ENCODE results near the gene NLN.
"Not testable (repeated sequence)": the region's sequence is repeated elsewhere in the genome, so short reads cannot be mapped to it uniquely, and the experiment has no call there.

Gene NLN

DNA sequence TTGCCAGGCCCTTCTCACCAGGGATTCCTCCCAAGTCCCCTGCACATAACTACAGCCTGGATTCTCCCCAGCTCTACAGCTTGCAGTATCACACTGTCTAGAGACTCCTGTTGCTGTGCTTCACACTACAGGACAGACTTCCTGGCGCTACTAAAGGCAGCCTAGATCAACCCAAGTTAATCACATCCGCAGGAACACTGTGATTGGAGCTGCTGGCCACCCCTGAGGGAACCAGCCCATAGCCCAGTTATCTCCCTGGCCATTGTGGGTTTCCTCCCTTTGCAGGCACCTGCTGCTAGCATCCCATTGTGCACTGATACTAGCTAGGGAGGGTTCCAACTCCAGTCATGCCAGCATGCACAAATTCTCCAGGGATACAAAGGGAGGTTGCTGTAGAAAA lies 53.5 kb downstream of the NLN start:
- DNase-seq = no peak

DNA sequence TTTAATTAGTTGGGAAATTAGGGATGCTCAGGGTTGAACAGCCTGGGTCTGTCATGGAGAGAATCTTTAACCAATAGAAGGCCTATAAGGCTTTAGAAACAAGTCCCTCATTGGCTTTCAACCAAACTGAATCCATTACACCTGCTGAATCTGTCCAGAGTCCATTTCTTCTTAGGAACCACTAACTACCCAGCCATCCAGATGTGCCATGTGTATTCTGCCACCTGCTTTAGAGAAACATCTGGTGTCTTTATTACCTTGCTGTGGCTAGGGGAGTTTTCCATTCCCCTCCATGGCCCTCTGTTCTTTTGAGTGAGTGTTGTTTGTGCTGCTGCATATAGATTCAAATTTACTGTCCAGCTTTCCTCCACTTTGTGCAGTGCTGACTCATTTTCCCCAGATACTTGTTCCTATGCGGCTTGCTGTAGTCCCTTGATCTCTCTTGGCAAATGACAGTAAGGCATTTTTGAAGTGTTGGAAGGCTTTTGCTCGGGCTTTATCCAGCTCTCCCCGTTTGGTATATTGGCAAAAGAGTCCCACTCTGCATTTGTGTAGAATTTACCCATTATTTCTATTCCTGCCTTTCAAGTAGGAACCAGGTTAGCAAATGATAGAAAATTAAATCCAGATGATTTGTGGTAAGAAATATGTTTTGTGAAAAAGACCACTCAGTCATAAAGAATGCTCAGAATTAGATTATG lies 54.6 kb downstream of the NLN start:
- peak; percentile 56 for DNase-seq

DNA sequence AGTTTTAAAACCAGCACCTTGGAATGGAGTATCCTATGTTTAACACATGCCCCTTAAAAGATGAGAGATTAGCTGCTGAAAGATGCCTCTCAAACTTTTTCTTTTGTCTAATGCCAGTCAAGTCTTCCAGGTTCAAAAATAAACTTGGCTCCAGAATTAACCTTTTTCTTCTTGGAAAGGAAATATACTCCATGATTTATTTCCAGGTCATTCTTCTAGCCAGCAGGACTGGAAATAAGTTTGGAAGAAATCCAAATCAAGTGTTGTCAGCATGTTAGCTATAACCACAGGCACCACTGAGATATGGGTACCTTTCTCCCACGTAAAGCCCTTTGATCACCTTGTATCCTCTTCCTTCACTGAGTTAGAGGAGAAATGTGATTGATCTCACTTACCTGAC lies 56.1 kb downstream of the NLN start:
- DNase-seq = no peak

DNA sequence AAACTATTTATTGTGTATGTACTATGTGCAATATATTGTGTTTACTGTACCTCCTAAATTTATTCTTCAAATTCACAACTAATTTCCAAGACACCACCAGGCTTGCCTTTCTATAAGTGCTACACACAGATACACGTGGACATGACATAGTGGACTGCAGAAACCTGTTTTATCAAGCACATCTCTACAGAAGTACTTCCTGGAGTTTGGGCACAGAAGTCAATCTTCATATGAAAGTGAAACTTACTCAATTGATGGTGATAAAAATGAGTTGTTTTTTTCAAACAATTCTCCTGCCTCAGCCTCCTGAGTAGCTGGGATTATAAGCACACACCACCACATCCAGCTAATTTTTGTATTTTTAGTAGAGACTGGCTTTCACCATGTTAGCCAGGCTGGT lies 57.6 kb downstream of the NLN start:
- no peak for DNase-seq

DNA sequence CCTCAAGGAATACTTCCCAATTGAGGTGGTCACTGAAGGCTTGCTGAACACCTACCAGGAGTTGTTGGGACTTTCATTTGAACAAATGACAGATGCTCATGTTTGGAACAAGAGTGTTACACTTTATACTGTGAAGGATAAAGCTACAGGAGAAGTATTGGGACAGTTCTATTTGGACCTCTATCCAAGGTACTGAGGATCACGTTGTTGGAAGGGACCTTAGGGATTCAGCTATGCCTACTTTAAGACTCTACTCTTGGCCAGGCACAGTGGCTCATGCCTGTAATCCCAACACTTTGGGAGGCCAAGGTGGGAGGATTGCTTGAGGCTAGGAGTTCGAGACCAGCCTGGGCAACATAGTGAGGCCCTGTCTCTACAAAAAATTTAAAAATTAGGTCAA lies 66.3 kb downstream of the NLN start:
- DNase-seq = not testable (repeated sequence)

DNA sequence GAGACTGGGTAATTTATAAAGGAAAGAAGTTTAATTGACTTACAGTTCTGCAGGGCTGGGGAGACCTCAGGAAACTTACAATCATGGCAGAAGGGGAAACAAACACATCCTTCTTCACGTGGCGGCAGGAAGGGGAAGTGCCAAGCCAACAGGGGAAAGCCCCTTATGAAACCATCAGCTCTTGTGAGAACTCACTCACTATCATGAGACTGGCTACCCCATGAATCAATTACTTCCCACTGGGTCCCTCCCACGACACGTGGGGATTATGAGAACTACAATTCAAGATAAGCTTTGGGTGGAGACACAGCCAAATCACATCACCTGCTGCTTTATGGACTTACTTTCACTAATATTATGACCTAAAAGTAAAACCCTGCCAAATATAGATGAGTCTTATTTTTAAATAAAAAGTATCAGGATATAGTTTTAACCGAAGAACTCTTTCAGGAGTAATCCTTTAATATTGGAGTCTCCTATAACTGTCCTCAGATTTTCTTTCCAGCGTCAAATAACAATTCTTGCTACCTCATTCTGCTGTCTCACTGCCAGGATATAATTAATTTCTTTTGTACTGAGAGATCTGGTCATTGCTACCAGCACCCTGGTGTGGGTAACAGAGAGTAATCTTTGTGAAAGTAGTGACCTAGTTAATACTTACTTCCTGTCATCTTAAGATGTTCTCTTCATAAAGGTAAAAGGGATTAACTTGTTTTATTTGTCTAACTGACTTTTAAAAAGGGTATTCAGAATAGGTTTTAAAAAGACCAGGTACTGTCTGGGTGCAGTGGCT lies 68.6 kb downstream of the NLN start:
- DNase-seq = no peak

DNA sequence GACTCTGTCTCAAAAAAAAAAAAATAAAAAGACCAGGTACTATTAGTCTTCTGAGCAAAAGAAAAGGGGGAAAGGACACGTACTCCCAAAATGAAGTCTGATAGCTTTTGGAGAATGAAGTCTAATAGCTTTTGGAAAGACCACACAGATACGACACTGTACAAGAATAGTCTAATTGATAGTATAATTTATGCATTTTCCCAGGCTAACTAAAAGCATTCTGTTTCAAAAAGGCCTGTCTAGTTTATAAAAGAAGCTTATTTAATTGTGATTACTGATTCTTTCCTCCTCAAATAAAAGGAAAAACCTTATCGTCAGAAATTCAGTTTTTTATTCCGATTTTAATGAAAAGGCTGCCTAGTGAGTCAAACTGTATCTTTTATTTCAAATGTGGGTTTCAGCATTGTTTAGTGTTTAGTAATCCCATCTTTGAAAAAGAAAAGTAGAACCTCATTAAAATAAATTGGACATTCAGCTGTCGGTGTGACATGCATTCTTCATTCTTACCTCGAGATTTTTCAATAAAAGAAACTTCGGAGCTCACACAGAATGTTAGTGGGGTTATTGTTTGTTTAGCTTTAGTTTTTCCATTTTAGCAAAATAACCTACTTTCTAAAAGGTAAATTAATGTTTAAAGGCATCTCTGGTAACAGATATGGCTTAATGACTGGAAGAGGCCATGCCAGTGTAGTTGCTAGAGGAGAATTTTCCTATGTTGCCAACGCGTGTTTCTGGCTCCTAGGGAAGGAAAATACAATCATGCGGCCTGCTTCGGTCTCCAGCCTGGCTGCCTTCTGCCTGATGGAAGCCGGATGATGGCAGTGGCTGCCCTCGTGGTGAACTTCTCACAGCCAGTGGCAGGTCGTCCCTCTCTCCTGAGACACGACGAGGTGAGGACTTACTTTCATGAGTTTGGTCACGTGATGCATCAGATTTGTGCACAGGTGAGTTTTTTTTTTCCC lies 70.0 kb downstream of the NLN start:
- no peak for DNase-seq

DNA sequence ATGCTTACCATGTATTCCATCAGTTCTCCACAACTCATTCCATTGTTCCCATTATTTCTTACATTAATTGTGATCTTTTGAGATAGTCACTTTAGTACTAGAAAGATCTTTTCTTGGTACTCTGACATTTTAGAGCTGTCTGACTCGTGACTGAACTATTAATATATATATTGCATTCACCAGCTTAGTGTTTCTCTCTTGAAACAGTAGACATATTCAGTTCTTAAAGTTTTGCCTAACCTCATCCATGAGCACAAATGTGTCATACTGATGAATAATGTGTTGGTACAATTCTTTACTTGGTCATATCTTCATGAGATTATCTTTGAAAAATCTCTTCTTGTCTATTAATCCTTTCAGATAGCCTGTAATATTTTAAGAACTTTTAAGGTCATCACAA lies 74.3 kb downstream of the NLN start:
- DNase-seq = peak; percentile 64

DNA sequence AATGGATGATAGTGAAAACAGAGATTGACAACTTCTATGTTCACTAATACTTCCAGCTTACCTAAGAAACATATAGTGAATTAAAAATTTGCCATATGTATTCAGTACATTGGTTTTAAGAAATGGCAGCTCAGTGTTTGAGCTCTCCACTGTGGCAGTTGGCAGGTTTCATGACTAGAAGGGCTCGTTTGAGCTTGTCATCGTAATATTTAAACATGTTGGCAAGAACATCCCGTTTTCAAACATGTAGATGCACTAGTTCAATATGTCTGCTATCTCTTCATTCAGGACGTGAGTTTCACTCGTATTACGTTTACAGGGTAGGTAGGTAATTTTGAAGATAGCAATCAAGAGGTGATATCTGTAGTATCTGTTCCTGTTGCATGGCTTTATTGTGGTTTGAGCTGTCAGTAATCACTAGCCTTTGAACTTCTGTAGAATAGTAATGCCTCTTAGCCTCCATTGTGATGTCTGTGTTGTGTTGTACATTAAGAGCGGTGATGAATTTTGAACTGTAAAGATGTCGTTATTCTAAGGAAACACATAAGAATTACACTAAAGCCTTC lies 74.8 kb downstream of the NLN start:
- DNase-seq = no peak

DNA sequence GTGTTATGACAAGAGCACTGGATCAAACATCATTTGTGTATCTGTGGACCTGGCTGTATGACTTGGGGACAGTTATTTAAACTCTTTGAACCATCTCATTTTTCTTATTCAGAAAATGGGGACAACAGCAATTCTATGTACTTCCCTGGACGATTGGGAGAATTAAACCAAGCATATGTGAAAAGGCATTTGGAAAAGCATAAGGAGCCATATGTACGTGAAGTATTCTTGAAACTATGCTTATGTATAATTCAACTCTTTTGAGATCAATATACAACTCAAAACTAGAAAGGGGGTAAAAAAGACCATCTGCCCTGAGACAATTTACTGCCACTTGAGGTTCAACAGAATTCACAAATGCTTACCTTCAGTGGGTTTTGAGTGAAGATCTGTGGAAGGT lies 75.5 kb downstream of the NLN start:
- no peak for DNase-seq

DNA sequence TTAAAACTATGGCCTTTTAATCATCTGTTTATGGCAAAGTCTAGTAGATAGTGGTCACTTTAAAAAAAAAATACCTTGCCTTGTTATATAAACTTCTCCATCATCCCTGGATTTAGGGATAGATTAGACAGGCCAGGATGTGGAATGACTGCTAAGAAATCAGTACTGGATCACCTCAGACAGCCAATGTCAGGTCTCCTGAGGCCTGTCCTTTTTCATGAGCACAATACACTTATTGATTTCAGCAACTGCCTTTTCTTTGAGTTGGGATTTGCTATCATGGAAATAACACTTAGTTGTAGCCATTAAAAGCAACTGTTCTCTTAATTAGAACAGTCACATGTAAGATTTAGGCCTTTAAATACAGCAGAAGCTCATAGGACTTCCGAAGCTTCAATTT lies 77.9 kb downstream of the NLN start:
- no peak for DNase-seq

DNA sequence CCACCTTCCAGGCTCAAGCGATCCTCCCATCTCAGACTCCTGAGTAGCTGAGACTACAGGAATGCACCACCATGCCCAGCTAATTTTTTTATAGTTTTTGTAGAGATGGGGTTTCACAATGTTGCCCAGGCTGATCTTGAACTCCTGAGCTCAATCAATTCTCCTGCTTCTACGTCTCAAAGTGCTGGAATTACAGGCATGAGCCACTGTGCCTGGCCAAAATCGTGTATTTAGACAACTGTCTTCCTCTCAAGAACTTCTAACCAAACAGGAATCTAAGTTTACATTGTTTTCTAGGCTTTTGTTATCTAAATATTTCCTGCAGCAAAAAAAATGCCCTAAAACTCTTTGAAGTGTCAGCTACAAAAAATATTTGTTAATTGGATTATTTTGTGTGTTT lies 78.8 kb downstream of the NLN start:
- DNase-seq = no peak

DNA sequence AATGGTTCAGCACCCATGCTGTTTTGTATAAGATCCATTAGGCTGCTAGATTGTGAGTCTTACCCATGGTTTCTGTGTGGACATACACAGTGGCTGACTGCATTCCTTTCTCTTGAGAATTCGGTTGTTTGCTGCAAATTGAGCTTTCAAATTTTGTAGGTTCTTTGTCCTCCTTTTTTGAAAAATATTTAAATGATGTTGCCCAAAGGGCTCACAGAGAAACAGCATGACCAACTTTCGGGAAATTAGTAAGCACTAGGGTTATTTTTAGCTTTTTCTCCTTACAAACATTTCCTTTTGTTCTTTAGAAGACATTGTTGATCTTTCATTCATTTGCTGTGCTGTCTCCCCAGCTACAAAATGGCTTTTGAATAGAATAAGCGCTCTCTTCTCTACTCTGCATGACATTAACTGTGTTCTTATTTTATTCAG lies 79.4 kb downstream of the NLN start:
- DNase-seq = peak; percentile 84

DNA sequence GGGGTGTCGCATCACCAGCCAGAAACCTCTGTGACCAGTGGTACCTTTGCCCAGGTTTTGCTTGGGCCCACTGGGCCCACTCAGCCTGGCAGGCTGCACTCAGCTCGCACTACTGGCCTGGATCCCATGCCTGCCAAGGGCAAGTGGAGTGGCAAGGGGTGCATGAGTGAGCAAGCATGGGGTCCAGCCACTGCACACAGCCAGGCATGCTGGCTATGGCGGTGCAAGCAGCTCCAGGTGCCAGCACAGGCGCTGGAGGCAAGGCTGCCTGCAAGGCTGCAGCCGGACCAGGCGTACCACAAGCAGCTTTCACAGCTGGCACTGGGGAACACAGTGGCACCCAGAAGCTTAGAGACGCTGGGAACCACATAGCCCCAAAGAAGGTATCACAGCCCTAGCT lies 80.1 kb downstream of the NLN start:
- no peak for DNase-seq

DNA sequence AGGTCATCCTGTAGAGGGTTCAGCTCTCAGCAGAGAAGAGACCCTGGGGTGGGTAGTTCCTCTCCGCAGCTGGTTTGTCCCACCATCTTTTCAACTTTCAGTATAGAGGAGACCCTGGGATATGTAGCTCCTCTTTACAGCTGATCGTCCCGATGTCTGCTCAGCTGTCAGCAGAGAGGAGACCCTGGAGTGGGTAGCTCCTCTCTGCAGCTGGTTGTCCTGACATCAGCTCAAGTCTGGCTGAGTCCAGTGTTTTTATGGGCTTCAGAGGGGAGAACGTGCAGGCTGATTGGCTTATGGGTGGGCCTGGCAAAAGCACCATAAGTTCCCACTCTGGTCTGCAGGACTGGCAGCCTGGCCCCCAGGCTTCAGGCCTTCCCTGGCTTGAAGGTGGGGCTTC lies 80.8 kb downstream of the NLN start:
- DNase-seq = no peak

DNA sequence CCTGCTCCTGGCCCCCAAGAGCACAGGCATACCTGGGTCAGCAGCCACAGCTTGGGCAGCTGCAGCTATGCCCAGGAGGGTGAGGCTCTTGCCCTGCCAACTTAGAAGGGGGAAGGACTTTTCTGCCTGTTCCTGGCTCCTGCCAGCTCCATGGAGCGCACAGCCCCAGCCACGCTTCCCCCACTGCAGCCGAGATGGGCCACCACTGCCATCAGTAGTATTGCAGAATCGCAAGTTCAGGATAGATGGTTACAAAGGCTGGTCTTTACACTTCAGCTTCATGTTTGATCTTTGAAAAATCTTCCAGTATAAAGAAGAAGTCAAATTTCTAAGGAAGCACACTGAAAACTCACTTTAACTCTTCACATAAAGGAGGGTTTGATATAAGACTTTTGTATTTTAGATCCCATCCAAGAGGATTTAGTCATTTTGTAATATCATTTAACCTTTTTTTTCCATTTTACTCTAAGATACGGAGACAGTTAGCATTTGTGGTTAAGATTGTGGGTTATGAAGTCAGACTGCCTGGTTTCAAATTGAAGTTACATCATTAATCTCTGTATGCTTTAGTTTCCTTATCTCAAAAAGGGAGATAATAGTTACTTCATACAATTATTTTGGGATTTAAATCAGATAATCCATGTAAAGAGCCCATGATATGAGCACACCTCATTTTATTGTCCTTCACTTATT lies 81.8 kb downstream of the NLN start:
- no peak for DNase-seq

DNA sequence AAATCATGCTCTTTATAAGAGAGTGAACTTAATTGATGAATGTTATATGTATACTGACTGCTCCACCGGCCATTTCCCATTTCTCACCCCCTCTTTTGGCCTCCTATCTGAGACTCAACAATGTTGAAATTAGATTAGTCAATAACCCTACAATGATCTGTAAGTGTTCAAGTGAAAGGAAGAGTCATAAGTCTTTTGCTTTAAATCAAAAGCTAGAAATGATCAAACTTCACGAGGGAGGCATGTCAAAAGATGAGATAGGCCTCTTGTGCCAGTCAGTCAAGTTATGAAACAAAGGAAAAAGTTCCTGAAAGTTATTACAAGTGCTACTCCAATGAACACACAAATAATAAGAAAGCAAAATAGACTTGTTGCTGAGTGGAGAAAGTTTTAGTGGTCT lies 83.1 kb downstream of the NLN start:
- no peak for DNase-seq

DNA sequence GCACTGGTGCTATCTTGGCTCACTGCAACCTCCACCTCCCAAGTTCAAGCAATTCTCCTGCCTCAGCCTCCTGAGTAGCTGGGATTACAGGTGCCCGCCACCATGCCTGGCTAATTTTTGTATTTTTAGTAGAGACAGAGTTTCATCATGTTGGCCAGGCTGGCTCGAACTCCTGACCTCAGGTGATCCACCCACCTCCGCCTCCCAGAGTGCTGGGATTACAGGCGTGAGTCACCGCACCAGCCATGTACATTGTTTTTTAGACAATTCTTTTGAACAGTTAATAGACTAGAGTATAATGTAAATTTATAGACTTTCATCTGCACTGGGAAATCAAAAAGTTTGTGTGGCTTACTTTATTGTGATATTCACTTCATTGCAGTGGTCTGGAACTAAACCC lies 85.5 kb downstream of the NLN start:
- DNase-seq = not testable (repeated sequence)

DNA sequence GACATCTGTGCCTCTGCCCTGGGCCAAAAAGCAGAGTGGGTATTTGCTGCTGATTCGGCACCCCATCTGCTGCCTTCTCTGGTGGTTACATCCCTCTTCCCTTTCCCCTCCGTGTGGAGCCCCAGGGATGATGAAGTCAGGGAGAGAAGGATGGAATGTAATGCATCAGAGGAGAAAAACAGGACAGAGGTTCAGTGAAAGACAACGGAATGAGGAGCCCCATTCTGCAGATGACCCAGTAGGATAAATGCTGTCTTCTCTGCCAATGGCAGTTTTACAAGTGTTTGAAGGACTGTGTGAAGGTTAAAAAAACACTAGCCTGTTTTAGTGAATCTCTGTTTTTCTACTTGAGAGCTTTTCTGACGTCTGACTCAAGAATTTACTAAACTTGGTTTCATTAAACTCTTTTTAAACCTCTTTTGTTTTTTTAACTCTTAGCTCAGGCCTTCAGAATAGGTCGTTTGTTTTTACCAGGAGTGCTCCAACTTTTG lies 86.3 kb downstream of the NLN start:
- DNase-seq = peak; percentile 45

DNA sequence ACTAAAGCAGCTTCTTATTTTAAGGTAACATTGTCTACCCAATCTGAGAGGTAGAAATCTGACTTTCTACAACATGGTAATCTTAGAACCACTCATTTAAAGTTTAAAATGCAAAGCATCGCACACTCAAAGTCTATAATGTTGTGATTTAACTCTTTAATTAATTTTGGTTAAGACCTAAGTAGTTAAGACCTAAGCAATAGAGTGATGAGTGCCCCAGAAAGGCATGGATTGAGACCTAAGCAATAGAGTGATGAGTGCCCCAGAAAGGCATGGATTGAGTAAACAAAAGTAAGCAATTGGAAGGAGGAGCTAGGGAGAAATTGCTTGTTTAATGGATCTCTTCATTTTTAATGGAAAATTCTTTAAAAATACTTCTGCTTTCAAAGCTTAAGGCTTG lies 86.8 kb downstream of the NLN start:
- DNase-seq = no peak

DNA sequence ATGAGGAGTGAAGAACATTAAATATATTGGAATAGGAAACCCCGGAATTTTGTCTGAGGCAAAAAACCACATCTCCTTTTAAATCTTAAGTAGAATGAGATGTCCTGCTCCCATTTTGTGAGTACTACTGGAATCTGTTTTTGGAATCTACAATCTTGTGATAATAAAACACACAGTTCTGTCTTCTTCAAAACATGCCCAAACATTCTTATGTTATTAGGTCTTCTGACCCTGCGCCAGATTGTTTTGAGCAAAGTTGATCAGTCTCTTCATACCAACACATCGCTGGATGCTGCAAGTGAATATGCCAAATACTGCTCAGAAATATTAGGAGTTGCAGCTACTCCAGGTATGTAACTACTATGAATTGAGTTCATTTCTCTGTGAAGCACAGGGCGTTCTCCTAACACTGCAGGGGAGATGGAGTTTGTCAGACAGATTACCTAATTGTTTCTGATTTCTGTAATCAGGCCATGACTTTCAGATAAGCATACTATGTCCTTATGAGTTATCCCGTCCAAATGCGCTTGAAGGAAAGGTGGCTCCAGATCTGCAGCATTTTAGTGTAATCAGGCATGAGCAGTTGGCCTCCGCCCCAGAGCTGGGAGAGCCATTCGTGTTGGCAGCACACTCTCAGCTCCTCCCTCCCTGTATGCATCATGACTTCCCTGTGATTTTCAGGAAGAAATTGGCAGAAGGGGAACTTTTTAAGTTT lies 88.0 kb downstream of the NLN start:
- DNase-seq = peak; percentile 51

DNA sequence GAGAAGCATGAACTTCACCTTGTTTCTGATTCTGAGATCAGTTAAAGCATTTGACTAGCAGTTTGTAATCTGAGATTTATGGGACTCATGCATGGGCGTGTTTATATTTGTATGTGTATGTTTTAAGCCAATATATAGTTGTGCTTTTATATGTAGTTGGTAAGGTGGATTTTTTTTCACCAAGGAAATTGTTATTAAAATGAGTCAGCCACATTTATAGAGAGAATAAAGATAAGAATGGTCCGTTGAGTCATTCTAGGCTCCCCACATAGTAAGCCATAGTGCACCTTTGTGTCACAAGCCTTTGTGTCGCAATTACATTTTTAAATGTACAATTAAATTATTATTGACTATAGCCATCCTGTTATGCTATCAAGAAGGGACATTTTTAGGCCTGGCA lies 89.0 kb downstream of the NLN start:
- peak; percentile 48 for DNase-seq

Measured in fibroblast of skin of right quadriceps (primary cell).